Urothelium cell line (cell line): ENCODE measurements around the gene DNMBP.
A peak's percentile ranks its signal among the peaks of the same experiment; 100 is the strongest.
"Not testable (repeated sequence)": the region's sequence is repeated elsewhere in the genome, so short reads cannot be mapped to it uniquely, and the experiment has no call there.

Experiments
- DNase-seq: peaks from one replicate; pipeline ENCODE4 v3.0.0; 2011; ENCODE audit warnings: low spot score, mixed read lengths
- FAIRE-seq: peaks from 2 replicates; lab custom pipeline; 2011; peaks lifted over from hg19 to GRCh38; lab: Jason Lieb, UNC

DNMBP gene

GRCh38 chr10:99994801-99995200, 14.9 kb downstream of the DNMBP start:
- DNase-seq (no peak), FAIRE-seq (no peak)

GRCh38 chr10:99993701-99994689, 15.8 kb downstream of the DNMBP start:
- FAIRE-seq: no peak
- peak; percentile 42 for DNase-seq

DNA sequence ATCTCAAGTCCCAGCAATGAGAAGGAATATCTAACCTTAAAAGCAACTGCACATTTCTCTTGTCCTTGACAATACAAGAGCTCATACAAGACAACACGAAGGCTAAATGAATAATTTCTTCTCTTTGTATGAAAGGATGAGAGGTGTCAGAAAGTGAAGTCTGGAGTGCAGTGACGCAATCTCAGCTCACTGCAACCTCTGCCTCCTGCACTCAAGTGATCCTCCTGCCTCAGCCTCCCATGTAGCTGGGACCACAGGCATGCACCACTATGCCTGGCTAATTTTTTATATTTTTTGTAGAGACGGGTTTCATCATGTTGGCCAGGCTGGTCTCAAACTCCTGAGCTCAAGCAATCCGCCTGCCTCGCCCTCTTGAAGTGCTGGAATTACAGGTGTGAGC, 24.1 kb downstream of the DNMBP start:
- not testable (repeated sequence) for FAIRE-seq, DNase-seq

- FAIRE-seq (no peak), DNase-seq (no peak)
These were observed 25.3 kb downstream of the DNMBP start for GRCh38 chr10:99984211-99985034.

GRCh38 chr10:99983280-99983988, 26.3 kb downstream of the DNMBP start:
- no peak for FAIRE-seq
- DNase-seq: no peak

DNA sequence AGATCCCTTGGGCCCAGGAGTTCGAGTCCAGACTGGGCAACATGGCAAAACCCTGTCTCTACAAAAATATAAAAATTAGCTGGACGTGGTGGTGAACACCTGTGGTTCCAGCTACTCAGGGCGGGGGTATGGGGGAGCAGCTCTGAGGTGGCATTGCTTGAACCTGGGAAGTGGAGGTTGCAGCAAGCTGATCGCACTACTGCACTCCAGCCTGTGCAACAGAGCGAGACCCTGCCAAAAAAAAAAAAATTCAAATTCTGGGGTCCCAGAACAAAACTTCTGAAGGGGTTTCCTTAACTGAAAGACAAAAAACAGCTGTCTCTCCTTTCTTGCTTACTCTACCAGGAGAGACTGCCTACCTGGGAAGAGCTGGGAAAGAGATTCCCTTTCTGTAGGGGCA, 27.0 kb downstream of the DNMBP start:
- FAIRE-seq (no peak), DNase-seq (no peak)

DNA sequence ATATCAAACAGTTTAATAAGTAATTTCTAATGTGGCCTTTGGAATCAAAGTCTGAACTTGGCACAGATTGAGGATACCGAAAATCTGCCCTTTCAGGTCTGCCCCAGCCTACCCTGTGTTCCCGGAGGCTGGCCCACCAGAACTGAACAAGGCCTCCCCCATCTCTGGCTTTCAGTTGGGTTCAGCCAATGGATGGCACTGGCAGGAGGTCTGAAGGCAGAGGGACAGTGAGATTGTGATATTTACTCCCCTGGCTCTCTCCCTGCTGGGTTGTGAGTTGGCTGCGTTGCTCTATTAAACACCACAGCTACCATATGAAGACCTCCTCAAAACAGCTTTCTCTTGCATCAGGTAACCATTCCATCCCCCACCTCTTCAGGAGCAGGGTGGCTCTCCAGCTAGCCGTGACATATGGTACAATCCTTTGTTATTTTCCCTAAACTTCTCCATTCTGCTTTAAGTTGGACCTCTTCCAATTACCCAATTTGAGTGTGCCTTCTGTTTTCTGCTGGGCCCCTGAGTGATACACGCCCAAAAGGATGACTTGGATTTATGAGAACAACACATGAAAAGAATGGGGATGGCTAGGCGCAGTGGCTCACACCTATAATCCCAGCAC, 28.1 kb downstream of the DNMBP start:
- FAIRE-seq (no peak), DNase-seq (no peak)

DNA sequence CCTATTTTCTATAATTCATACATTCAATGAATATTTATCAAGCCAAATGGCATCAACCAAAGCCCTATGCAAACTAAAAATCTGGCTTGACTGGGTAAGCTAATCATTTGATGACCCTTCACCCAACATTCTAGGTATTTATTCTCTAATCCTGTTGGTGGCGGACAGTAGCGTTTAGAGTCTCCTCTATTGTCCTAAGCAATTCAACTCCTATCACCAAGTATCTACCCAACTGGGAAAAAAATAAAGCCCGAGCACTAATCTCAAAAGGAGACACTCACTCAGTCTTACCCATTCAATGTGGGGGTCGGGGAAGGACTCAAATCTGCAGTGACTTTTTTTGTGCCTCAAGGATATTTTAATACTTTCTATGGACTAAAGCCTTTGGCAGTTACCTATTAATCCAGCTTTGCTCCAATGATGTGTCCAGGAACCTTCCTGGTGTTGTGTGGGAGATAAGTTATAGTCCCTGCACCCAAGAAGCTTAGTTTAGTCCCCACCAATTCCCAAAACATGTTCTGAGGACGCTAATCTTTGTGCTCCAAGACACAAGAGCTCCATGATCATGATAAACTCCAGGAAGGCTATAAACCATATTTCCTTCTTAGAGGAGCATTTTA, 30.6 kb downstream of the DNMBP start:
- DNase-seq: no peak

GRCh38 chr10:99977916-99978315, 31.8 kb downstream of the DNMBP start:
- DNase-seq: no peak
- no peak for FAIRE-seq

More for the DNA sequence above, 30.6 kb downstream of the DNMBP start:
- FAIRE-seq: no peak

- FAIRE-seq (no peak), DNase-seq (peak; percentile 71)
These were observed 32.7 kb downstream of the DNMBP start for GRCh38 chr10:99976886-99977665.

- DNase-seq: no peak
- FAIRE-seq: no peak
These were observed 33.6 kb downstream of the DNMBP start for GRCh38 chr10:99975942-99976809.

DNA sequence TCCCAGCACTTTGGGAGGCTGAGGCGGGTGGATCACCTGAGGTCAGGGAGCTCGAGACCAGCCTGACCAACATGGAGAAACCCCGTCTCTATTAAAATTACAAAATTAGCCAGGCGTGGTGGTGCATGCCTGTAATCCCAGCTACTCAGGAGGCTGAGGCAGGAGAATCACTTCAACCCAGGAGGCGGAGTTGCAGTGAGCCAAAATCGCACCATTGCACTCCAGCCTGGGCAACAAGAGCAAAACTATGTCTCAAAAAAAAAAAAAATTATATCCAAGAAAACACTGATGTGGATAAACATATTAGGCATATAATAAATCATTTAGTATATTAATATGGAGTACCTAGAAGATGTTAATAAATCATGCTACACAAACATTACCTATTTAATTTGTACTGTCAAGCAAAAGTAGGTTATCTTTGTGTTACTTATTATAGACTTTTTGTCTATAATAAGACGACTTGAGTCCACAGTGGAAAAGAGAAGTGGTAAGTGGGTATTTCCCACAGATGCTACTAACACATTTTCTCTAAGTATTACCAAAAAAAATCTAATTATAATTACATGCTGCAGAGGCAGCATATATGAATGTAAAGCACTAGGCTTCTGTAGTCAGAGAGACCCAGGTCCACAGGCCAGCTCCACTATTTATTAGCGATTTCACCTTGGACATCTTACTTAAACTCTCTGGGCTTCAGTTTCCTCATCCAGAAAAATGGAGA, 34.5 kb downstream of the DNMBP start:
- DNase-seq: no peak
- FAIRE-seq: no peak

- FAIRE-seq (no peak), DNase-seq (no peak)
These were observed 36.6 kb downstream of the DNMBP start for GRCh38 chr10:99973190-99973589.

DNA sequence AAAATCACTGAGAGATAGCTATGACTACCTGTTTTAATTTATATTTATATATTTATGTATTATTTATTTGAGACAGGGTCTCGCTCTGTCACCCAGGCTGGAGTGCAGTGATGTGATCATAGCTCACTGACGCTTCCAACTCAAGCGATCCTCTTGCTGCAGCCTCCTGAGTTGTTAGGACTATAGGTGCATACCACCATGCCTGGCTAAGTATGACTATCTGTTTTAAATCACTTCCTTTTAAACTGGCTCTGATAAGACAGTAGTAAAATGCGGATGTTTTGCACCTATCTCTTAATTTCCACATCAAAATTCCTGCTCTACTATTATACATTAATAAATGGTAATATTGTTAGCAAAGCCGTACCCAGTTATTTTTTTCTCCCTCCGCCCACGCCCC, 41.8 kb downstream of the DNMBP start:
- FAIRE-seq: no peak
- DNase-seq: no peak

- FAIRE-seq (no peak), DNase-seq (peak; percentile 81)
These were observed 43.4 kb downstream of the DNMBP start for GRCh38 chr10:99966306-99966705.

DNA sequence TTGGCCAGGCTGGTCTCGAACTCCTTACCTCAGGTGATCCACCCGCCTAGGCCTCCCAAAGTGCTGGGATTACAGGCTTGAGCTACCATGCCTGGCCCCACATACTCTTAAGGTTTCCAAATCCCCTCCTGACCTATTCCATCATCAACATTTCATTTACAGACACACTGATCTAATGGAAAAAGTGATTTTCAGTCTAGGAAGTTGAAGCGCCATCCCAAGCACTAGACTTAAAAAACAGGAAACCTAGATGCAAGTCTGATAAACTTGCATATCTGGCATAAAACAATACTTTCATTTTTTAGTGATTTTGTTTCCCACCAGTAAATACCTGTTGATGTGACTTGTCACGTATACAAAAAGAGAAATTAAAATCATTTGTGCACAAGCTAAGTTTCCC, 44.0 kb downstream of the DNMBP start:
- DNase-seq (no peak), FAIRE-seq (no peak)

DNA sequence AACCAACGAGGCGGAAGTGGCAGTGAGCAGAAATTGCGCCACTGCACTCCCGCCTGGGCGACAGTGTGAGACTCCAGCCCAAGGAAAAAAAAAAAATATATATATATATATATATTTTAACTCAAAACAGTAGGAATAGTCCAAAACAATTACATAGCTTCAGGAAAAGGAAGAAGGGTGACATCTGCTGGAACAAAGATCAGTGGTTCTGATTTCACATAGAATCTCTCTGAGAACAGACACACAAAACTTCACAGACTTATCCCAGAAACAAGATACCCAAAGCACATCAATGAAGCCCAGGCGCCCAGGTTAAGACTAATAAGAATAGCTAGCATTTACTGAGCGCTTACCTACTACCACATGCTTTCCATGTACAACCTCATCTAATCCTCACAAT, 45.0 kb downstream of the DNMBP start:
- FAIRE-seq (no peak), DNase-seq (no peak)
